HPDE6-E6E7 (cell line): ENCODE data around the gene CAP2.
A peak's percentile ranks its signal among the peaks of the same experiment; 100 is the strongest.
"Not testable (repeated sequence)": the region's sequence is repeated elsewhere in the genome, so short reads cannot be mapped to it uniquely, and the experiment has no call there.

Experiments used
- DNase-seq: peaks from one replicate; pipeline ENCODE4 v3.0.0; 2011; ENCODE audit warnings: missing footprints; ENCODE audit errors: extremely low spot score

CAP2 gene

GRCh38 chr6:17503051-17503450 lies 109.7 kb downstream of the CAP2 start:
- DNase-seq, result no peak

DNA sequence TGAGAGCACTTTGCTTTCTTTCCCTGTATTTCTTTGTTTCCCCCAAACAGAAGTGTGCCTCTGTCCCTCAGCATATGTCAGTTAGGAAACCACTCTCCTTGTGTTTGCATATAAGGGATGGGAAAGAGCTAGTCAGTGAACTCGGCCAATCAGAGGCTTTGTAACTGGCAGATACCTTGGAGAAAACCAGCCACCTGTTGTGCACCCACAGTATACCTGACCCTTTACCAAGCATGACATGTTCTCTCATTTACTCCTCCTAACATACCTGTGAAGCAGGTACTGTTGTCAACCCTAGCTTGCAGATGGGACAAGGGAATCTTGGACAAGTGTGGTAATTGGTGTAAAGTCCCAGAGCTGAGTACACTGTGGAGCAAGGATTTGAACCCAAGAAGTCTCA lies 110.6 kb downstream of the CAP2 start:
- no peak for DNase-seq

DNA sequence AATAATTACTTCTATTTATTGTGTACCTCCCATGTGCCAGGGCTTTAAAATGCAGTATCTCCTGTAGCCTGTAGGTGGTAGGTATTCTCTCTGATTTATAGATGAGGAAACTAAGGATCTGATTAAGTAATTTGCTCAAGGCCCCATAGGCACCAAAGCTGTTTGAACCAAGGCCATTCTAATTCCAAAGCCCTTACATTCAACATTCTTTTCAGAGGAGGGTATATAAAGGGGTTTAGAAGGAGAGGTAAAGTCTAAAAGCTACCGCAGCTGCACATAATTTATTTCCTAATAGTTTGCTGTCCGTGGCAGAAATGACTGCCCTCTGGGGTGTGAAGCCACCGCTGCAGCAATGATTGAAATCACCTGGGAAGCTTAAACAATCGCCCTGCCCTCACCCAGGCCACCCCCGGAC lies 111.7 kb downstream of the CAP2 start:
- DNase-seq, result no peak

DNA sequence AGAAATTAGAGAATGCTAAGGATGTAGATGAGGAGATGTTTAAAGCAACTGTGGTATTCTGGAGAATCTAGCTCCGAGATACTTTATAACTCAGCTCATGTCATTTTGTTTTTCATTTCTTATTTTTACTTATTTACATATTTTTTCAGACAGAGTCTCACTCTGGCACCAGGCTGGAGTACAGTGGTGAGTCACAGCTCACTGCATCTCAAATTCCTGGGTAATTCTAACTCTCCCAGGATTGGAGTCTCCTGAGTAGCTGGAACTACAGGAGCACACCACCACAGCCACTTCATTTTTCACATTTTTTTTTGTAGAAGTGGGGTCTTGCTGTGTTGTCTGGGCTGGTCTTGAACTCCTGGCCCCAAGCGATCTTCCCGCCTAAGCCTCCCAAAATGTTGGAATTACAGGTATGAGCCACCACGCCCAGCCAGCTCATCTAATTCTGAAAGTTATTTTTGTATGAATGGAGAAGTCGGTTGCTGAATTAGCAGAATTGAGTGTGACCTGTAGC lies 112.4 kb downstream of the CAP2 start:
- no peak for DNase-seq

- DNase-seq, result no peak
These were observed 113.1 kb downstream of the CAP2 start for GRCh38 chr6:17506531-17506930.

DNA sequence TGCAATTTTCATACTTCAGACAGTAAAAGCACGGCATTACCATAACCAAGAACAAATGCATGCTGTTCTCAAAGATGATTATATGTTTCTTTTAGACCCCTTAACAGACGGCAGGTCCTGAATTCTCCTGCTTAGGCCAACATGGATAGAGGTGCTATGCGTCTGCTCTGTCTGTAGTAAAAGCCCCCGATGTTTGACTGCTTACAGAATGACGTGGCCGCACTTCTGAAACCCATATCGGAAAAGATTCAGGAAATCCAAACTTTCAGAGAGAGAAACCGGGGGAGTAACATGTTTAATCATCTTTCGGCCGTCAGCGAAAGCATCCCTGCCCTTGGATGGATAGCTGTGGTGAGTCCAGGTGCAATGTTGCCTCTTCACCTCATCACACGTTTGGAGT lies 113.6 kb downstream of the CAP2 start:
- DNase-seq, result no peak

- no peak for DNase-seq
These were observed 117.7 kb downstream of the CAP2 start for GRCh38 chr6:17511084-17511483.

- no peak for DNase-seq
These were observed 118.2 kb downstream of the CAP2 start for GRCh38 chr6:17511580-17511979.

DNA sequence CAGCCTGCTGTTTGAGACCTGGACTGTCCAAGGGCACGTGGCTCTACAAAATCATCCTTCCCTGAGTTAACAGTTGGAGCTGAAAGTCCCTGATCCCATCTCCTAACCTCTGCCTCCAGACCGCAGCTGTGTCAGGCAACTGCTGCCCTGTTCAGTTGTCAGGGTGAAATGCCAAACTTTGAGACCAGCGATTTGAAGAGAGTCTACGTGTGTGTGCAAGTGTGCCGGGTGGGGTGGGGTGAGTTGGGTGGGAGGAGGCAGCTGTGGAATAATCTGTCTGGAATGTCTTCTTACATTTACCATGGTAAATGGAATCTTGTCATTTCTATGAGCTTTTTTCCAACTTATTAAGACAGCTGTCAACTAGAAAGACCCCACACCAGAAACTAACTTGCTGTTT lies 125.7 kb downstream of the CAP2 start:
- DNase-seq, result no peak

DNA sequence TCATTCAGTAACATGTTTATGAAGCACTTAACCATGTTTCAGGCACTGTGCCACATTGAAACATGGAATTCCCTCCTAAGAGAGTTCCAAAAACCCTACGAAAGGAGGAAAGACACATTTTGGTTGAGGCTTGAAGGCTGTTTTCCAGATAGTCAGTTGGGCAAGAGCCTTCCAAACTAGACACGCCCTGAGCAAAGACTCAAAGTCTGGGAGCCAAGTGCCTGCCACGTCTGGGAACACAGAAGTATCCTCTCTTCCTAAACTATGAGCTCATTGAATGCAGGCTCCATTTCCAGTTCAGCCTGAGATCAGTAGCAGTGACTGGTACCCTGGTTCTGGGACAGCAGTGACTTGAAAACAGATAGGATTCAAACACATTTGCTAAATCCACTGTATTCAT lies 132.2 kb downstream of the CAP2 start:
- no peak for DNase-seq

DNA sequence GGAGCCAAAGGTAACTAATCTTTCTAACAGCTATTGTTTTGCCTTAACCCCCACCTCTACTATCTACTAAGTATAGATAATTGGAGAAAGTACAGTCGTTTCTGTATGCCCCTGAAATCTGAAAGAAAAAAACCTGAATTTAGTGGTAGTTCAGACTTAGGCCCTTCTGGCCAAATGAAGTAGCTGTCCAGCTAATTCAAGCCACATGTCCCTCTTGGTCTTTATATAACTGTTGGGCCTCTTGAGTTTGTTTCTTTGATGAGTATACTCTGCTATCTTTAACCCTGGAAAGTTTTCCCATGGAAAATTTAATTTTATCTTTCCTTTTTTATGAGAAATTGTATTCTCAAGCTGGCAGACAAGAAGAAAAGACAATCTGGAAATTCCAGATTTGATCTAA lies 133.7 kb downstream of the CAP2 start:
- DNase-seq, result no peak

DNA sequence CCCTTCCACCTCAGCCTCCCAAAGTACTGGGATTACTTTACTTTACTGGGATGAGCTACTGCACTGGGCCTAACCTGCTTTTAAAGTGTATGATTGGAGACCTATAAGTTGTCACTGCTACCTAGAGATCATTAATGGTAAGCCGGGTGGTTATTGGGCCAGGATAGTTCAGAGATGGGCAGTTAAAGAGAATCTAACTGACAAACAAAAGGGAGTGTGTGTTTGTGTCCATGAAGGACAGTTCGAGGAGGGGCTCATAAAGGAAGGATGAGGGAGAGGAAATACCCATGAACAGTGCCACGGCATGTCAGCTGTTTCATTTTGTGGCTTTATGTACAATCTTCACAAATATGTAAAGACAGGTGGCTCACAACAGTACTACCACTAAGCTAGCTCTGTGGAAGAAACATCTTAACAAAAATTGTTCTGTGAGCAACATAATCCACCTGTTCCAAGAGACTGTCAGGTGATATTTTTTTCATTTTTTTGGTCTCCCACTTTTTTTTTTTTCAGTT lies 137.0 kb downstream of the CAP2 start:
- no peak for DNase-seq

GRCh38 chr6:17536586-17536985 lies 143.2 kb downstream of the CAP2 start:
- DNase-seq, result no peak

DNA sequence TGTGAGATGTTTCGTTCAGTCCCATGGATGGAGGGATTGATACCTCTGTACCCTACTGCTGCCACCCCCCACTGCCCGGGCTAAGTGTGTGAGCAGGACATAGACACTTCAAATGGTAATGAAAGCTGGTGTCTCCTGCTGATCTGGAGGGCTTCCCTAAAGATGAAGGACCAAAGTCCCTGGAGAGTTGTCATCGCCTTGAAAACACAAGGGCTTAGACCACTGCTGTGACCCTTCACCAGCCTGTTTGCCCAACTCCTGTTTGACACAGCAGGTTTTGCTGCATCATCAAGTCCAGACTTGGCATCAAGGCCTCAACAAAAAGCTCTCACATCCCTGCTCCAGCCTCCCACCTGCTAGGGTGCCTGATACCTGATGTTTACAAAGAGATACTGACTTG lies 148.8 kb downstream of the CAP2 start:
- DNase-seq, result no peak

DNA sequence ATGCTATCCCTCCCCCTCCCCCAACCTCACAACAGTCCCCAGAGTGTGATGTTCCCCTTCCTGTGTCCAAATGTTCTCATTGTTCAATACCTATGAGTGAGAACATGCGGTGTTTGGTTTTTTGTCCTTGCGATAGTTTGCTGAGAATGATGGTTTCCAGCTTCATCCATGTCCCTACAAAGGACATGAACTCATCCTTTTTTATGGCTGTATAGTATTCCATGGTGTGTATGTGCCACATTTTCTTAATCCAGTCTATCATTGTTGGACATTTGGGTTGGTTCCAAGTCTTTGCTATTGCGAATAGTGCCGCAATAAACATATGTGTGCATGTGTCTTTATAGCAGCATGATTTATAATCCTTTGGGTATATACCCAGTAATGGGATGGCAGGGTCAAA lies 152.3 kb downstream of the CAP2 start:
- DNase-seq, result not testable (repeated sequence)

DNA sequence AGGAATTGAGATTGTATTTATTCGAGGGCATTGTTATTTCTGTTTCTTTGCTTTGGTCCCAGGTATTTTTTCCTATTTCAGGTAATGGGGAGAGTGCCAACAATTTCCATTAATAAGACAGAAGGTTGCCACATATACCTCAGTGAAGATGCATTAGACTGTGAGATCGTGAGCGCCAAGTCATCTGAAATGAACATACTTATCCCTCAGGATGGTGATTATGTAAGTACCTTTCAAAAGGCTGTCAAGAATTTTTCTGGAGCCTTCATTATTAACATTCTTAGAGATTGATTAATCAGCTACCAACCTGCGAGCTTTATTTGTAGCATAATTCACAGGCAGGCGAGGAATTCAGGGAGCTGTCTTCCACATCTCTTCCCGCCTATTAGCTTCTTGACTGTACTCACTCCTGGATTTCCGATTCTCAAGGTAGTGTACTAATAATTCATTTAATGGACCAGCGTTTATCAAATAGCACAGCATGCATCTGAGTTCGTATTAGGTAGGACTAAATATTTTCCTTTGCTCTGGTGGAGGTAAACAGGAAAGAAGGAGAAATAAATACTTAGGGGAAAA lies 158.1 kb downstream of the CAP2 start:
- DNase-seq, result no peak

GRCh38 chr6:17552861-17553260 lies 159.5 kb downstream of the CAP2 start:
- DNase-seq, result no peak

- DNase-seq, result no peak
These were observed 162.6 kb downstream of the CAP2 start for GRCh38 chr6:17556014-17556413.

DNA sequence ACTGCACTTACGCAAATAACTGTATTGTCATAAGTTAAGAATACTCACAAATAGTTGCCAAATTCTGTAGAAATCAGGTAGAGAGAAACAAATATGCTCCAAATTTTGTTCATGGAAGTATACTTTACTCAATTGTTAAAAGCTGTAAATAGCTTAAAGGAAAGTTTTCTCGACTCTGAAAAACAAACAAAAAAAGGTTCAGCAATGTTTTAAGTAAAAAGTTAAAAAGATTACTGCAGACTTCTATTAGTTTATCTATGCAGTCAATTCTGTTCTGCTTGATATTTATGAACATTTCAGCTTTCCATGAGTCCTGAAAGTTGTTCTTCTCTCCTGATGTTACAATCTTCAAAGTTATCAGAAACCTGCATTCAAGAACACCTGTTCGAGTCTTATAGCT lies 169.2 kb downstream of the CAP2 start:
- no peak for DNase-seq

GRCh38 chr6:17565399-17565798 lies 172.0 kb downstream of the CAP2 start:
- no peak for DNase-seq

DNA sequence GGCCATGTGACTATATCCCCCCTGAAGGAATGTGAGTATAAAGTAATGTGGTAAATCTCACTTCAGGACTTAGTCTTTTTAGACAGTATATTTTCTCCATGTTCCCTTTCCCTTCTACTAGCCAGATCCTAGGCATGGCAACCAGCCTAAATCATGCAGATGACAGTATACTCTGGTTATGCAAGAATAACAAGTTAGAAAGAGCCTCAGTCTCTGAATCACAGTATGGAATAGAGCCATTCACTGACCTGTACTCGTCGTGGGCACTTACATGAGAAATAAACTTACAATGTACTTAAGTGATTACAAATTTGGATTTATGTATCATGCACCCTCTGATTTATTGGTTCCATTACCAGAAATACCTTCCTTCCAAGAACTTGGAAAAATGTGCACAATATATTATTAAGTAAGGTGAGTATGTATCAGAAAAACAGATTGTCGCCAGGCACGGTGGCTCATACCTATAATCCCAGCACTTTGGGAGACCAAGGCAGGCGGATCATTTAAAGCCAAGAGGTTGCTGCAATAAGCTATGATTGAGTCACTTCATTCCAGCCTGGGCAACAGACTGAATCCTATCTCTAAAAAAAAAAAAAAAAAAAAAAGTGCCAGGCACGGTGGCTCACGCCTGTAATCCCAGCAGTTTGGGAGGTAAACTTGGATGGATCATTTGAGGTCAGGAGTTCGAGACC lies 181.6 kb downstream of the CAP2 start:
- peak; percentile 43 for DNase-seq

DNA sequence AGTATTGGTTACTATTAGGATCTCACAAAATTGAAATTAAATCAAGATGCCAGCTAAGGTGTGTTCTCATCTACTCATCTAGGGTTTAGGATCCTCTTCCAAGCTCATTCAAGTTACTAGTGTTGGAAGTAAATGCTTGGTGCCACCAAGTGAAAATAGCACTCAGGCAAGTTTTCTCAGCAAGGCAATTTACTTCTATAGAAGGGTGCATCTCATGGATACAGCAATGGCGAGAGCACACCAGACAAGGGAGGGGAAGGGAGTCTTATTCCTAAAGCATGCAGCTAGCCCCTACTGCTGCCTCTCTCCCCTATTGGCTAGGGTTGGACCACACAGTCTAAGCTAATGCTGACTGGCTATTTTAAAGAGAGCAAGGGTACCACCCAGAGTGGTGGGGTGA lies 183.7 kb downstream of the CAP2 start:
- no peak for DNase-seq

DNA sequence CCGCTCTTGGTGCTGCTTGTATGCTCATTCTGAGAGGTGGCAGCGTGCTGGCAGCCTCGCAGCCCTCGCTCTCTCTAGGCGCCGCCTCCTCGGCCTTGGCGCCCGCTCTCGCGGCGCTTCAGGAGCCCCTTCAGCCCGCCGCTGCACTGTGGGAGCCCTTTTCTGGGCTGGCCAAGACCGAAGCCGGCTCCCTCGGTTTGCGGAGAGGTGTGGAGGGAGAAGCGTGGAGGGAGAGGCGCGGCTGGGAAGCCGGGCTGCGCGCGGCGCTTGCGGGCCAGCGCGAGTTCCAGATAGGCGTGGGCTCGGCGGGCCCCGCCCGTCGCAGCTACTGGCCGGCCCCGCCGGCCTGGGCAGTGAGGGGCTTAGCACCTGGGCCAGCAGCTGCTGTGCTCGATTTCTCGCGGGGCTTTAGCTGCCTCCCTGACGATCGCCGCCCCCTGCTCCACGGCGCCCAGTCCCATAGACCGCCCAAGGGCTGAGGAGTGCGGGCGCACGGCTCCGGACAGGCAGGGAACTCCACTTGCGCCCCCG lies 187.2 kb downstream of the CAP2 start:
- DNase-seq, result no peak
